ENCODE measurements around the gene GATA5.
"Not testable (repeated sequence)": the region's sequence is repeated elsewhere in the genome, so short reads cannot be mapped to it uniquely, and the experiment has no call there.

GATA5 gene

GRCh38 chr20:62504323-62504722 lies 28.5 kb upstream of the GATA5 start:
- DNase-seq (ENCODE audit: low read depth) = no peak

- no peak for DNase-seq (ENCODE audit: low read depth)
Observed at GRCh38 chr20:62503401-62504178, 27.8 kb upstream of the GATA5 start.

- DNase-seq (ENCODE audit: low read depth) = no peak
Observed at GRCh38 chr20:62502496-62503095, 26.8 kb upstream of the GATA5 start.

- no peak for DNase-seq (ENCODE audit: low read depth)
Observed at GRCh38 chr20:62501801-62502495, 26.2 kb upstream of the GATA5 start.

GRCh38 chr20:62500237-62500864 lies 24.6 kb upstream of the GATA5 start:
- no peak for DNase-seq (ENCODE audit: low read depth)

- DNase-seq (ENCODE audit: low read depth) = no peak
Observed at GRCh38 chr20:62499758-62500236, 24.0 kb upstream of the GATA5 start.

GRCh38 chr20:62498874-62499273 lies 23.1 kb upstream of the GATA5 start:
- no peak for DNase-seq (ENCODE audit: low read depth)

- no peak for DNase-seq (ENCODE audit: low read depth)
Observed at GRCh38 chr20:62496568-62497218, 20.9 kb upstream of the GATA5 start.

- DNase-seq (ENCODE audit: low read depth) = no peak
Observed at GRCh38 chr20:62495749-62496567, 20.2 kb upstream of the GATA5 start.

- DNase-seq (ENCODE audit: low read depth) = no peak
Observed at GRCh38 chr20:62494980-62495748, 19.4 kb upstream of the GATA5 start.

- DNase-seq (ENCODE audit: low read depth) = no peak
Observed at GRCh38 chr20:62494537-62494936, 18.7 kb upstream of the GATA5 start.

- DNase-seq (ENCODE audit: low read depth) = no peak
Observed at GRCh38 chr20:62493886-62494285, 18.1 kb upstream of the GATA5 start.

- DNase-seq (ENCODE audit: low read depth) = no peak
Observed at GRCh38 chr20:62493253-62493885, 17.6 kb upstream of the GATA5 start.

GRCh38 chr20:62492711-62493110 lies 16.9 kb upstream of the GATA5 start:
- DNase-seq (ENCODE audit: low read depth) = no peak

- not testable (repeated sequence) for DNase-seq (ENCODE audit: low read depth)
Observed at GRCh38 chr20:62490783-62491182, 15.0 kb upstream of the GATA5 start.

- DNase-seq (ENCODE audit: low read depth) = no peak
Observed at GRCh38 chr20:62489932-62490263, 14.1 kb upstream of the GATA5 start.

- DNase-seq (ENCODE audit: low read depth) = no peak
Observed at GRCh38 chr20:62489186-62489931, 13.6 kb upstream of the GATA5 start.

- no peak for DNase-seq (ENCODE audit: low read depth)
Observed at GRCh38 chr20:62488470-62488869, 12.7 kb upstream of the GATA5 start.

All from GM04503 (cell line).